ENCODE data around the gene PRR23B.

Gene PRR23B

DNA sequence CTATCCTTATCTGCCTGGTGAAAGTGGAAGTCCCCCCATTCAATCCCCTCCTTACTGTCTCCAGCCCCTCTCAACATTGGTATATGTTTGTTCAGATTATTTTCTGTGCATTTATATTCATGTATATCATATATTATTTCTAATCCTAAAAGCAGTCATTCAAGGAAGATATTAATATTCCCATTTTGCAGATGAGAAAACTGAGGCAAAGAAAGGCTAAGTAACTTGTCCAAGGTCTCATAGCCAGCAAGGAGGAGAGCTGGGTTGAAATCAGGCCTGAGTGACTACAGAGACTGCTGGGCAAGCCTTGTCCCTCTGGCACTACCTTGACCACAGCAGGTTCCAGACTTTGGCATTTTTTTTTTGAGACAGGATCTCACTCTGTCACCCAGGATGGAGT, 44.7 kb downstream of the PRR23B start:
- Mint-ChIP-seq H3K9me3 (no peaks in the 10 kb centered on the region), H3K27ac (no peak overlapping the region), H3K27me3 (ENCODE audit: low read depth) (peaks cover 39% of the 10 kb centered on the region), H3K4me1 (peaks cover 19% of the 10 kb centered on the region), H3K36me3 (ENCODE audit: low read depth) (no peaks in the 10 kb centered on the region), H3K4me3 (no peak overlapping the region)
- TF ChIP-seq, protein P1, sequence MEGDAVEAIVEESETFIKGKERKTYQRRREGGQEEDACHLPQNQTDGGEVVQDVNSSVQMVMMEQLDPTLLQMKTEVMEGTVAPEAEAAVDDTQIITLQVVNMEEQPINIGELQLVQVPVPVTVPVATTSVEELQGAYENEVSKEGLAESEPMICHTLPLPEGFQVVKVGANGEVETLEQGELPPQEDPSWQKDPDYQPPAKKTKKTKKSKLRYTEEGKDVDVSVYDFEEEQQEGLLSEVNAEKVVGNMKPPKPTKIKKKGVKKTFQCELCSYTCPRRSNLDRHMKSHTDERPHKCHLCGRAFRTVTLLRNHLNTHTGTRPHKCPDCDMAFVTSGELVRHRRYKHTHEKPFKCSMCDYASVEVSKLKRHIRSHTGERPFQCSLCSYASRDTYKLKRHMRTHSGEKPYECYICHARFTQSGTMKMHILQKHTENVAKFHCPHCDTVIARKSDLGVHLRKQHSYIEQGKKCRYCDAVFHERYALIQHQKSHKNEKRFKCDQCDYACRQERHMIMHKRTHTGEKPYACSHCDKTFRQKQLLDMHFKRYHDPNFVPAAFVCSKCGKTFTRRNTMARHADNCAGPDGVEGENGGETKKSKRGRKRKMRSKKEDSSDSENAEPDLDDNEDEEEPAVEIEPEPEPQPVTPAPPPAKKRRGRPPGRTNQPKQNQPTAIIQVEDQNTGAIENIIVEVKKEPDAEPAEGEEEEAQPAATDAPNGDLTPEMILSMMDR (IDR thresholded peaks at IDR 0.05; ENCODE audit: unreplicated experiment in 3 of 3) = no peak

DNA sequence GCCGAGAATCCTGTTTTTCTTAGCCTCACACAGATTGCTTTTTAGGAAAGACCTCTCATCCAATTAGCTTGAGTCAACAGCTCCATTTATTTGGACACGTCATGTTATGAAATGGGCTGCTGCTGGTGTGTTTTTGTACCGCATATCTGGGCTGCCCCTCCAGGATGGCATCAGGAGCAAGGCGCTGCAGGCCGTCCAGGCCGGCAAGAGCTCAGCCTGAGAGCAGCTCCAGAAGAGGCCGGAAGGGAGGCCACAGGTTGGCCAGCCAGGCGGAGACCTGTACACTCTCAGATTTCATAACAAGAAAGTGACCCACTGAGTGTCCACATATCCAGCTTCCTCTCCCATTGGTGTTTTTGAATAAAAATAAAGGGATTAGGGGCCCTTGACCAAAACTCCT, 45.4 kb downstream of the PRR23B start:
- no peaks in the 10 kb centered on the region for H3K36me3 Mint-ChIP-seq (ENCODE audit: low read depth)
- TF ChIP-seq, protein P1 (IDR thresholded peaks at IDR 0.05; ENCODE audit: unreplicated experiment in 3 of 3) = no peak

DNA sequence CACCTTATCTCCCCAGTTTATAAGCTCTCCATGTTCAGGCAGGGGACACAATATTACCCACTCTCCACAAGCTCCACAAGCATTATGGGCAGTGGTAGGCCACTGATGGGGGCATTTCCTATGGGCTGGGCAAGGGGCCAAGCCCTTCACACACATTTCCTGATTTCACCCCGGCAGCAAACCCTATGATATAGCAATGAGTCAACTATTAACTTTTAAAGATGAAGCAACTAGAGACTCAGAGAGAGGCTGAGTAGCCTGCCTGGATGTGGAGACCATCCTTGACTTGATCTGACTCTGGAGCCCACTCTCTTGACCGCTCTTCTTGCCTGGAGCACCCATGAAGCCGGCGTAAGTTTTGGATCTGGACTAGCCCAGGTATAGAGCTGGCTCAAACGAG, 46.3 kb downstream of the PRR23B start:
- Mint-ChIP-seq H3K27ac (no peak overlapping the region), H3K9me3 (no peaks in the 10 kb centered on the region), H3K27me3 (ENCODE audit: low read depth) (peaks cover 41% of the 10 kb centered on the region), H3K4me3 (no peak overlapping the region), H3K36me3 (ENCODE audit: low read depth) (no peaks in the 10 kb centered on the region), H3K4me1 (peaks cover 12% of the 10 kb centered on the region)
- TF ChIP-seq, protein P1 (IDR thresholded peaks at IDR 0.05; ENCODE audit: unreplicated experiment in 3 of 3) = no peak

More for the DNA sequence above, 45.4 kb downstream of the PRR23B start:
- Mint-ChIP-seq H3K27ac (no peak overlapping the region), H3K27me3 (ENCODE audit: low read depth) (peaks cover 41% of the 10 kb centered on the region), H3K9me3 (no peaks in the 10 kb centered on the region), H3K4me3 (no peak overlapping the region), H3K4me1 (peaks cover 14% of the 10 kb centered on the region)

DNA sequence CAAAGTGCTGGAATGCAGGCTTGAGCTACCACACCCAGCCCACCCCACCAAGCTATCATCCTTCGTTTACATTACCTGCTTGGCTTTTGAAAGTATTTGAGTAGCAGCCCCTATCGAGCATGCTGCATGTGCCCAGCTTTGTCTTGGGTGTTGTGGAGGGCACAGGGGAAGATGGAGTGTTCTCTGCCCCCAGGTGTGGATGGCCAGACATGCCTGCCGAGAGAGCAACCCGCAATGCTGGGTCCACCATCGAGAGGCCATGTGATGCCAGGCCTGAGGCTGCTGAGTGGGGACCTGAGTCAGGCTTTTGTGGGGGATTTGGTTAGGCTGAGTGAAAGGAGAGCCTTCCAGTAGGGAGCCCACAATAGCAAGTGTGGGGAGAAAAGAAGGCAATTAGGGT, 47.8 kb downstream of the PRR23B start:
- no peaks in the 10 kb centered on the region for H3K36me3 Mint-ChIP-seq (ENCODE audit: low read depth)

DNA sequence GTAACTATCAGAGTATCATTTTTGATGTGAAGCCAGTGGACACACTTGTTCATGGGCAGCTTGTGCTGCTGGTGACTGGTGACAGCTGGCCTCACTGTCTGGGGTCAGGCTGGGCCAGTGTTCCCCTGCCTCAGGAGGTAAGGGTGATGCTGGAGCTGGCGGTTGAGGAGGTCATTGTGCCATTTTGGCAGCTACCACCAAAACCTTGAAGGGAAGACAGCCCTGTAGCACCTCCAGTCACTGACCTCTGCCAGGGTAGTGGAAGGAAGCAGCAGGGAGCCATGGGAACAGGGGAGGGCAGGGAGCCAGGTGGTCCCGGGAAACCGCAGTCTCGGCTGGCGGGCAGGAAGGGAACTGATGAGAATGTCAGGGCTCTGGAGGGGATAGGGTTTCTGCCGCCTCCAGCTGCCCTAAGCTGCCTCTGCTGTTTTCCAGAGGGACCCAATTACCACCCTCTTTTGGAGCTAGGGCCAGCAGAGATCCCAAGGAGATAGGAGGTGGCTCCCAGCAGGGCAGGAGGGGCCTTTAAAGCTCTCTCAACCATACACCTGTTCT, 48.9 kb downstream of the PRR23B start:
- no peak overlapping the region for H3K27ac Mint-ChIP-seq
- peaks cover 12% of the 10 kb centered on the region for H3K4me1 Mint-ChIP-seq
- TF ChIP-seq, protein P1 (IDR thresholded peaks at IDR 0.05; ENCODE audit: unreplicated experiment in 3 of 3) = no peak
- H3K4me3 Mint-ChIP-seq = no peak overlapping the region
- peaks cover 2% of the 10 kb centered on the region for H3K9me3 Mint-ChIP-seq
- no peaks in the 10 kb centered on the region for H3K36me3 Mint-ChIP-seq (ENCODE audit: low read depth)
- peaks cover 47% of the 10 kb centered on the region for H3K27me3 Mint-ChIP-seq (ENCODE audit: low read depth)

More for the DNA sequence above, 47.8 kb downstream of the PRR23B start:
- H3K4me1 Mint-ChIP-seq = peaks cover 12% of the 10 kb centered on the region
- no peak overlapping the region for H3K4me3 Mint-ChIP-seq
- peaks cover 46% of the 10 kb centered on the region for H3K27me3 Mint-ChIP-seq (ENCODE audit: low read depth)
- H3K9me3 Mint-ChIP-seq = no peaks in the 10 kb centered on the region
- TF ChIP-seq, protein P1 (IDR thresholded peaks at IDR 0.05; ENCODE audit: unreplicated experiment in 3 of 3) = no peak
- no peak overlapping the region for H3K27ac Mint-ChIP-seq
